SK-N-SH (cell line): Measurements from ENCODE around the gene PIP4K2A.

Experiments
- CHD2 ChIP-seq: fragments of 150-350 bp; IDR thresholded peaks from 2 replicates; pipeline ENCODE4 v1.6.1; 2018; ENCODE audit warnings: low read length; ENCODE audit not compliant: partially characterized antibody
- CTCF ChIP-seq: fragments of 200-600 bp; sonication (generic); IDR thresholded peaks from 2 replicates; pipeline ENCODE4 v1.6.1; 2017; ENCODE audit warnings: antibody characterized with exemption, mild to moderate bottlenecking, moderate library complexity
- EP300 ChIP-seq, 2 experiments: IDR thresholded peaks; 2 replicates each; pipeline versions ENCODE4 v1.4.0 to v1.6.1; 2012; ENCODE audit warnings: borderline replicate concordance in 1 of 2, low read depth in 1 of 2, low read length in 1 of 2
- JUND ChIP-seq: IDR thresholded peaks from 2 replicates; pipeline ENCODE4 v1.4.0; 2012
- MAX ChIP-seq: IDR thresholded peaks from 2 replicates; pipeline ENCODE4 v1.4.0; 2012; ENCODE audit warnings: low read depth
- MXI1 ChIP-seq: IDR thresholded peaks from 2 replicates; pipeline ENCODE4 v1.6.1; 2012; ENCODE audit warnings: mild to moderate bottlenecking, low read depth, low read length, improper control_type of control experiment
- NFIC ChIP-seq: IDR thresholded peaks from 2 replicates; pipeline ENCODE4 v1.4.0; 2012; ENCODE audit warnings: borderline replicate concordance
- PBX3 ChIP-seq: IDR thresholded peaks from 2 replicates; pipeline ENCODE4; 2012
- POLR2AphosphoS5 ChIP-seq: IDR thresholded peaks from 2 replicates; pipeline ENCODE4 v1.6.1; 2012; ENCODE audit warnings: low read depth, low read length
- RAD21 ChIP-seq: IDR thresholded peaks from 2 replicates; pipeline ENCODE4 v1.6.1; 2012; ENCODE audit warnings: mild to moderate bottlenecking, low read length
- REST ChIP-seq: IDR thresholded peaks from 2 replicates; pipeline ENCODE4 v1.6.1; 2012; ENCODE audit warnings: mild to moderate bottlenecking, low read depth, low read length, moderate library complexity
- SIN3A ChIP-seq: IDR thresholded peaks from 2 replicates; pipeline ENCODE4 v1.6.1; 2012; ENCODE audit warnings: low read depth, mild to moderate bottlenecking, low read length, moderate library complexity, borderline replicate concordance

- TF ChIP-seq CTCF: no peak
- TF ChIP-seq POLR2AphosphoS5: no peak
- TF ChIP-seq SIN3A: no peak
- TF ChIP-seq RAD21: no peak
- peak in 1 of 2 experiments; percentile 17; a peak in 1 of 4 replicates for TF ChIP-seq EP300 (IDR thresholded peaks at IDR 0.05; ENCODE audit: borderline replicate concordance in 1 of 2, low read depth in 1 of 2, low read length in 1 of 2)
- no peak; the same call in 1 of the 2 replicates for TF ChIP-seq JUND
- no peak for TF ChIP-seq CHD2
- TF ChIP-seq MAX: no peak
- no peak for TF ChIP-seq REST
- TF ChIP-seq PBX3: no peak; the same call in 1 of the 2 replicates
- TF ChIP-seq NFIC: no peak
- no peak for TF ChIP-seq MXI1
These were observed 41.9 kb downstream of the PIP4K2A start for GRCh38 chr10:22672319-22673090.
